HEK293T (cell line): ENCODE measurements around the gene TANC1.

Experiments
- ARNT ChIP-seq: fragments of 450-650 bp; IDR thresholded peaks from 2 replicates; pipeline ENCODE4 v1.6.1; 2017; ENCODE audit warnings: mild to moderate bottlenecking
- CTBP1 ChIP-seq: fragments of 450-650 bp; IDR thresholded peaks from 2 replicates; pipeline ENCODE4 v1.6.1; 2016; ENCODE audit warnings: borderline replicate concordance
- ELF4 ChIP-seq: fragments of 450-650 bp; IDR thresholded peaks from 2 replicates; pipeline ENCODE4 v1.6.1; 2017; ENCODE audit warnings: antibody characterized with exemption
- FOXK2 ChIP-seq: fragments of 450-650 bp; IDR thresholded peaks from 2 replicates; pipeline ENCODE4 v1.6.1; 2016; ENCODE audit warnings: mild to moderate bottlenecking
- LEF1 ChIP-seq: fragments of 450-650 bp; IDR thresholded peaks from 2 replicates; pipeline ENCODE4 v1.6.1; 2017; ENCODE audit warnings: mild to moderate bottlenecking, borderline replicate concordance
- NFRKB ChIP-seq: fragments of 450-650 bp; IDR thresholded peaks from 2 replicates; pipeline ENCODE4 v1.6.1; 2016; ENCODE audit warnings: mild to moderate bottlenecking, moderate library complexity
- SP1 ChIP-seq: fragments of 450-650 bp; IDR thresholded peaks from 2 replicates; pipeline ENCODE4 v1.6.1; 2017
- SUZ12 ChIP-seq: fragments of 450-650 bp; IDR thresholded peaks from 2 replicates; pipeline ENCODE4 v1.6.1; 2016; ENCODE audit warnings: mild to moderate bottlenecking
- TARDBP ChIP-seq: fragments of 450-650 bp; IDR thresholded peaks from 2 replicates; pipeline ENCODE4 v1.6.1; 2016
- ZNF384 ChIP-seq: fragments of 450-650 bp; IDR thresholded peaks from 2 replicates; pipeline ENCODE4 v1.6.1; 2016

DNA sequence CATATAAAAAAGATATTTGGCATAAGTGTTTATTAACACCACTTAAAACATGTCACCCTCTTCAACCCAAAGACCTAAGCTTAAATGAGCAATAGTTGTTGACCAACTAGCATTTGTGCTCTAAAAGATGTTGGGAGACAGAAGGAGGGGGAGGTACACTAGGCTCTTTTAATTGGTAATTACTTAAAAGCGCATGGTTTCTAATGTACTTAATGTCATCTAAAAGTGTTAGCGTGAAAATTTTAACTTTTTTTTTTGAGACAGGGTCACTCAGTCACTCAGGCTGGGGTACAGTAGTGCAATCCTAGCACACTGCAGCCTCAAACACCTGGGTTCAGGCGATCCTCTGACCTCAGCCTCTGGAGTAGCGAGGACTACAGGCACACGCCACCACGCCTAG, 312.6 kb downstream of the TANC1 start:
- TF ChIP-seq FOXK2, result no peak
- TF ChIP-seq LEF1, result no peak
- TF ChIP-seq SP1, result no peak
- TF ChIP-seq SUZ12, result no peak
- no peak for TF ChIP-seq NFRKB
- no peak for TF ChIP-seq ELF4
- no peak for TF ChIP-seq ZNF384
- TF ChIP-seq CTBP1, result no peak
- TF ChIP-seq TARDBP, result no peak
- TF ChIP-seq ARNT, result no peak
